Psoas muscle (tissue), 8 donors: Measurements from ENCODE around the gene PMPCA. TPM values are rescaled to one million over a fixed set of nuclear protein-coding genes. Genes with fewer than 3 reads are reported as not detected.
"Not testable (repeated sequence)": the region's sequence is repeated elsewhere in the genome, so short reads cannot be mapped to it uniquely, and the experiment has no call there.

Experiments
- ATAC-seq, 4 donors: fragments of 200-7000 bp; cut with Tn5 transposase; one replicate each; pipeline ENCODE4 v1.9.1; 2020; ENCODE audit warnings: moderate library complexity in 3 of 4, mild to moderate bottlenecking in 2 of 4
- DNase-seq, 2 donors: peaks; one replicate each; pipeline ENCODE4 v3.0.0-alpha.2; 2020
- H3K27ac ChIP-seq: fragments of 200-600 bp; one replicate; pipeline ENCODE4 v1.8.0; 2022
- H3K27me3 ChIP-seq, 3 donors: fragments of 200-600 bp in 1 of 3; one replicate each; pipeline versions ENCODE4 v1.6.1 to v1.8.0; 2013 to 2022; ENCODE audit warnings: low read length in 2 of 3, mild to moderate bottlenecking in 2 of 3, moderate library complexity in 1 of 3; ENCODE audit not compliant: insufficient read depth in 3 of 3
- H3K36me3 ChIP-seq, 2 donors: fragments of 200-600 bp in 1 of 2; one replicate each; pipeline versions ENCODE4 v1.6.1 to v1.8.0; 2013 to 2022; ENCODE audit warnings: low read depth in 1 of 2, mild to moderate bottlenecking in 1 of 2, moderate library complexity in 1 of 2; ENCODE audit not compliant: insufficient read depth in 1 of 2
- H3K4me1 ChIP-seq: fragments of 200-600 bp; one replicate; pipeline ENCODE4 v1.8.0; 2022
- H3K4me3 ChIP-seq: fragments of 200-600 bp; one replicate; pipeline ENCODE4 v1.8.0; 2022; ENCODE audit warnings: mild to moderate bottlenecking
- H3K9me3 ChIP-seq: fragments of 200-600 bp; one replicate; pipeline ENCODE4 v1.8.0; 2022
- CTCF ChIP-seq: fragments of 200-600 bp; IDR thresholded peaks from one replicate; pipeline ENCODE4 v1.8.0; 2022; ENCODE audit warnings: antibody characterized with exemption
- WGBS, 3 donors: extraction: QIAGEN DNeasy Blood & Tissue Kit; methylation state at CpG; one replicate each; pipeline versions ENCODE4 v1.1.6 to v1.1.7; 2013; 5-methylcytosine and 5-hydroxymethylcytosine counted together
- intact Hi-C, 2 donors: fragments of 100-400 bp; cut with DNase I; formaldehyde crosslinking; loops; one replicate each; pipeline versions ENCODE4 v1.11.0 to v1.14.2; 2022
- polyA plus RNA-seq, 3 donors: library from polyadenylated mRNA; stranded (reverse); fragments of 200-250 nt; gene quantifications; one replicate each; pipeline ENCODE4 v1.2.3, GENCODE V29; 2013
- total RNA-seq, 4 donors: library from RNA; stranded (reverse); fragmentation: NEBNext Ultra II Directional in 2 of 4; extraction: Animal tissue kit (Norgen Biotek cat#: 25700) in 2 of 4; gene quantifications; one replicate each; pipeline versions ENCODE4 v1.2.1 to v1.2.4, GENCODE V29; 2021 to 2023
- donor health status: healthy with polysubstance abuse.
- donor health status: DM: no; HTN: no; CAD: no; lungs with moderate emphysema.
- donor health status: Bipolar disorder and iron deficiency.
- donor health status: healthy.
- donor health status: DM: yes; HTN: yes; CAD: no.
- donor health status: DM: no; HTN: no; CAD: no.
- donor health status: DM: no; HTN: no; CAD: no.
- donor health status: DM: yes; HTN: yes; CAD: no.

The PMPCA gene
- total and polyA plus RNA-seq, 7 donors = 42.4 to 116 (median 63.6) TPM

- DNase-seq (no peak), ATAC-seq (no peak)
- Histone ChIP-seq H3K4me3 (no peak overlapping the region), H3K36me3 (peaks cover 0 to 62% of the 10 kb centered on the region in 2 donors), H3K9me3 (no peaks in the 10 kb centered on the region), H3K27ac (no peak overlapping the region), H3K27me3 (no peaks in the 10 kb centered on the region), H3K4me1 (peaks cover 6% of the 10 kb centered on the region)
- 87 to 91% (median 91%) methylated on average over 13 to 14 of the region's 14 CpGs for WGBS, 3 donors
- no peak for TF ChIP-seq CTCF
- intact Hi-C loops = no loop called here
These were observed 5.7 kb upstream of the PMPCA start for GRCh38 chr9:136404801-136405136.

GRCh38 chr9:136405481-136405880 is 5.0 kb upstream of the PMPCA start:
- 79 to 91% (median 82%) methylated on average over 7 of the region's 7 CpGs for WGBS, 3 donors
- TF ChIP-seq CTCF = no peak

GRCh38 chr9:136405904-136406303 is 4.6 kb upstream of the PMPCA start:
- not testable (repeated sequence) for H3K27ac ChIP-seq, DNase-seq, H3K27me3 ChIP-seq, H3K4me3 ChIP-seq, H3K9me3 ChIP-seq, H3K4me1 ChIP-seq, ATAC-seq
- intact Hi-C loops = loop anchor here in 1 of 2 donors (2.0 kb wide), 1 partner anchor 41 kb away; no protein-coding TSS in a partner anchor
- H3K36me3 ChIP-seq = peaks cover 0 to 62% of the 10 kb centered on the region in 2 donors
- WGBS, 3 donors = 89 to 91% (median 90%) methylated on average over 10 of the region's 10 CpGs

More at GRCh38 chr9:136405481-136405880, 5.0 kb upstream of the PMPCA start:
- peaks cover 0 to 62% of the 10 kb centered on the region in 2 donors for H3K36me3 ChIP-seq
- intact Hi-C loops = no loop called here
- no peak overlapping the region for H3K27ac ChIP-seq
- no peaks in the 10 kb centered on the region for H3K9me3 ChIP-seq
- DNase-seq = no peak
- peaks cover 9% of the 10 kb centered on the region for H3K4me1 ChIP-seq
- no peaks in the 10 kb centered on the region for H3K27me3 ChIP-seq
- no peak overlapping the region for H3K4me3 ChIP-seq
- no peak for ATAC-seq

GRCh38 chr9:136407061-136407460 is 3.4 kb upstream of the PMPCA start:
- ATAC-seq, H3K4me3 ChIP-seq, DNase-seq, H3K9me3 ChIP-seq, H3K27me3 ChIP-seq, H3K27ac ChIP-seq: not testable (repeated sequence)
- WGBS, 3 donors = 90 to 95% (median 94%) methylated on average over 28 of the region's 28 CpGs
- intact Hi-C loops = loop anchor here in 1 of 2 donors (2.0 kb wide), 1 partner anchor 42 kb away; no protein-coding TSS in a partner anchor
- H3K36me3 ChIP-seq = peaks cover 0 to 59% of the 10 kb centered on the region in 2 donors
- peaks cover 19% of the 10 kb centered on the region for H3K4me1 ChIP-seq

- H3K36me3 ChIP-seq = peaks cover 0 to 61% of the 10 kb centered on the region in 2 donors
- peaks cover 25% of the 10 kb centered on the region for H3K4me1 ChIP-seq
- H3K27me3 ChIP-seq = no peaks in the 10 kb centered on the region
- H3K9me3 ChIP-seq = no peaks in the 10 kb centered on the region
- intact Hi-C loops = loop anchor here in 1 of 2 donors (2.0 kb wide), 1 partner anchor 43 kb away; no protein-coding TSS in a partner anchor
- H3K27ac ChIP-seq = no peak overlapping the region
- no peak for TF ChIP-seq CTCF
- no peak overlapping the region for H3K4me3 ChIP-seq
- no peak for ATAC-seq
- 81 to 85% (median 83%) methylated on average over 7 of the region's 7 CpGs for WGBS, 3 donors
- no peak for DNase-seq
These were observed 2.5 kb upstream of the PMPCA start for GRCh38 chr9:136407911-136408310.
